ENCODE data around the gene ABCG4. TPM values are rescaled to one million over a fixed set of nuclear protein-coding genes. Genes with fewer than 3 reads are reported as not detected.

ABCG4 gene
- total and polyA plus RNA-seq, 2 of the 8 experiments (the other 6 are each of a cell fraction or from before 2014, with no cell fraction given) = 1.8 to 2.3 TPM

- no peak for TF ChIP-seq RNF2 (IDR thresholded peaks at IDR 0.05; ENCODE audit: borderline replicate concordance, low read depth, low read length, missing control alignments, poor library complexity, severe bottlenecking)
- TF ChIP-seq SP4 (IDR thresholded peaks at IDR 0.05; ENCODE audit: low read length) = no peak
- no peak for TF ChIP-seq CHD1 (IDR thresholded peaks at IDR 0.05; ENCODE audit: low read depth, low read length)
Measured at GRCh38 chr11:119193626-119194025, 44.8 kb downstream of the ABCG4 start (continued).

All from H1 (cell line).